Coronary artery (tissue), 2 donors: Measurements from ENCODE around the gene AP1G1.

Experiments
- DNase-seq: peaks from one replicate; pipeline ENCODE4 v3.0.0-alpha.2; 2017; ENCODE audit warnings: low spot score
- H3K27ac ChIP-seq, 2 donors: fragments of 200-600 bp; sonication (generic); one replicate each; pipeline ENCODE4 v1.5.1; 2016 to 2019
- H3K4me3 ChIP-seq: fragments of 200-600 bp; sonication (generic); 2 replicates; pipeline ENCODE4 v1.5.1; 2016; ENCODE audit warnings: mild to moderate bottlenecking, moderate library complexity
- CTCF ChIP-seq: fragments of 200-600 bp; sonication (generic); IDR thresholded peaks from one replicate; pipeline ENCODE4 v1.5.1; 2019; ENCODE audit warnings: antibody characterized with exemption

The AP1G1 gene

GRCh38 chr16:71775949-71776348 is 32.7 kb downstream of the AP1G1 start:
- DNase-seq = no peak
- no peak overlapping the region for H3K4me3 ChIP-seq
- TF ChIP-seq CTCF = no peak
- no peak overlapping the region for H3K27ac ChIP-seq

GRCh38 chr16:71771571-71771970 is 37.1 kb downstream of the AP1G1 start:
- no peak for DNase-seq
- no peak for TF ChIP-seq CTCF
- H3K27ac ChIP-seq = no peak overlapping the region

GRCh38 chr16:71769222-71769621 is 39.4 kb downstream of the AP1G1 start:
- no peak overlapping the region for H3K27ac ChIP-seq
- H3K4me3 ChIP-seq = no peak overlapping the region
- no peak for DNase-seq
- no peak for TF ChIP-seq CTCF

More at GRCh38 chr16:71771571-71771970, 37.1 kb downstream of the AP1G1 start:
- no peak overlapping the region for H3K4me3 ChIP-seq

DNA sequence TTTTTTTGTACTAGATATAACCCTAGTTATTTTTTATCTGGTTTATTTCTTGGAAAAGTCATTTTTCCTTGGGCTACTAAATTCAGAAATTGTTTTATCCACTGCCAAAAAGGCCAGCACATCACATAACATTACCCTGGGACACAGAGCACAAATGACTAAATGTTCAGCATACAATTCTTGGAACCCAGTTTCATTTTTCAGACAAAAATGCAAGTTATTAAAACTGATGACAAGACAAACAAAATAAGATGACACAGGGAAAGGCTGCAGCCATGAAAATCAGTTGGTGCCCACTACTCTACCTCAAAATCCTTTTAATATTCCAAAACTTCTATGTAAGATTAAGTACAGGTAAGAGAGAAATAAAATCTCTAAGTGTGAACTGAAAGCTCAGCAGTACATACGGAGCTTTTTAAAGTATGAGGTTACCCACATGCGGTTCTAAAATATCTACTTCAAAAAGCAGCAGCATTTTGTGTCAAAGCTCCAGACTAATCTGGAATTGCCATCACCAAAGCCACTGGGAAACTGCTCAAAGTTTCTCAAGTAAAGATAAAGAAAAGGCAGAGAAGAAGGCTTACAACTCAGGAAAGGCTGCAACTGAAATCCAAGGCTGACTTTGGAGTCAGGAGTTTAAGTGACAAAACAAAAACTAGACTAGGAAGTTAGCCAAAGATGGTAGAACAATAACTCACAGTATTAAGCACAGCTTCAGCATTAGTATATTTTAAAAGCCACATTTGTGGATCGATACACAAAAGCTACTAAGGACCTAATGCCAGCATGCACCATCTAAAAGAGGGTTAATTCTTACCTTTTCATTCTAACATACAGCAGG is 41.4 kb downstream of the AP1G1 start:
- TF ChIP-seq CTCF = no peak
- Histone ChIP-seq H3K4me3 (no peak overlapping the region), H3K27ac (no peak overlapping the region)
- DNase-seq = no peak

DNA sequence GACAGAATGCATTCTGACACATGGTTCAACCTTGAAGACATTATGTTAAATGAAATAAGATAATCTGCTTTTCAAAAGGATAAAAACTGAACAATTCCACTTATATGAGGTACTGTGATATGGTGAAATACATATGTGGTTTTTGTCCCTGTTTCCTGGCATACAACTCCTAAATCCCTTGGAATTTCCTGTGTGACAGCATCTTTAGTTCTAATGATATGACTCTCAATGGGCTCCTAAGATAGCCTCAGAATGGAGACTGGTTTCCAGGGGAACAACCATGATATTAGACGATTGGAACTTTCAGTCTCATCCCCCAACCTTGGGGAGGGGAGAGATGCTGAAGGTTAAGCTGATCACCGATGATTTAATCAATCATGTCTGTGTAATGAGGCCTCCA is 46.4 kb downstream of the AP1G1 start:
- H3K4me3 ChIP-seq = no peak overlapping the region
- H3K27ac ChIP-seq = no peak overlapping the region
- DNase-seq = no peak
- TF ChIP-seq CTCF = no peak

GRCh38 chr16:71761097-71761496 is 47.5 kb downstream of the AP1G1 start:
- no peak for TF ChIP-seq CTCF
- no peak overlapping the region for H3K27ac ChIP-seq
- no peak for DNase-seq
- H3K4me3 ChIP-seq = no peak overlapping the region

DNA sequence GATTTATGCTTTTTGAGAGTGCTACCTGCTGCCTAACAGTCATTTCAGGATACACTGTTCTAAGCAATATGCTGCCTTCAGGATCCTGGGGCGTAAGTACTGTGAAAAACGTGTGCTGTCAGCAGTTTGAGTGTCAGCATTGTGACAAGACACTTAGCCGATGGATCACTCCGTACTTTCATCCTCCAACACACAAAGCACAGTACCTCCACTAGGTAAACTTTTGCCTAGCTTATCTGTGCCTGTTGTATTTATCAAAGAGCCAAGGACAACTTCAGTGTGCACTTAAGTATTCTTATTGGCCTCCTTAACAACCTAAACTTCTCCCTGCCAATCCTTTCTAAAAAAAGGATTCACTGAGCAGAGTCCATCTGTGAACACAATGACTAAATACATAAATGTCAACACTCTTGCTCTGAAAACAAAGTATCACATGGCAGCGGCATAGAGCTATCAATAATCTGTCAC is 50.3 kb downstream of the AP1G1 start:
- Histone ChIP-seq H3K4me3 (no peak overlapping the region), H3K27ac (no peak overlapping the region)
- TF ChIP-seq CTCF = no peak
- DNase-seq = no peak
